Panc1 (cell line): ENCODE data around the gene UBE2E1. TPM values are rescaled to one million over a fixed set of nuclear protein-coding genes. Genes with fewer than 3 reads are reported as not detected.

Experiments
- ATAC-seq: fragments of 200-7000 bp; cut with Tn5 transposase; 2 replicates; pipeline ENCODE4 v1.9.1; 2020; ENCODE audit warnings: mild to moderate bottlenecking, moderate library complexity
- BruUV-seq: library from RNA; stranded (reverse); fragments of 400-500 nt; replicated peaks from 2 replicates; lab custom pipeline; 2021; lab: Mats Ljungman, UMichigan
- CTCF ChIA-PET: fragments of 300-600 bp; sonication (Branson Sonifier 250); formaldehyde crosslinking; loops from one replicate; lab custom pipeline; 2022; ENCODE audit warnings: antibody characterized with exemption; lab: Charles Lee
- POLR2A ChIA-PET: fragments of 300-600 bp; sonication (Branson Sonifier 250); formaldehyde crosslinking; loops from one replicate; lab custom pipeline; 2022; ENCODE audit warnings: antibody characterized with exemption; lab: Charles Lee
- DNase-seq: peaks from one replicate; pipeline ENCODE4 v3.0.0-alpha.2; 2010; ENCODE audit warnings: low read depth, low spot score
- H3K27ac ChIP-seq: 2 replicates; pipeline ENCODE4 v1.5.1; 2011; ENCODE audit warnings: mild to moderate bottlenecking, low read length, inconsistent platforms
- H3K27me3 ChIP-seq: fragments of 200-500 bp; sonication (Bioruptor generic); 2 replicates; pipeline ENCODE4 v1.6.0; 2014; ENCODE audit warnings: low read length, inconsistent platforms; ENCODE audit not compliant: control insufficient read depth, insufficient read depth
- H3K36me3 ChIP-seq: fragments of 200-500 bp; sonication (Bioruptor generic); 2 replicates; pipeline ENCODE4 v1.5.1; 2014; ENCODE audit warnings: inconsistent platforms, mild to moderate bottlenecking, low read length, moderate library complexity; ENCODE audit not compliant: control insufficient read depth, insufficient read depth
- H3K4me1 ChIP-seq: 2 replicates; pipeline ENCODE4 v1.5.1; 2011; ENCODE audit warnings: inconsistent platforms, mild to moderate bottlenecking, low read length, moderate library complexity; ENCODE audit not compliant: control insufficient read depth, insufficient read depth
- H3K4me3 ChIP-seq, 2 experiments: 2 replicates each; pipeline ENCODE4 v1.5.1; 2011 to 2012; ENCODE audit warnings: low read depth in 2 of 2, low read length in 2 of 2, mild to moderate bottlenecking in 2 of 2, inconsistent platforms in 1 of 2, moderate library complexity in 1 of 2
- H3K9me3 ChIP-seq: fragments of 200-500 bp; sonication (Bioruptor generic); 2 replicates; pipeline ENCODE4 v1.5.1; 2014; ENCODE audit warnings: low read depth, mild to moderate bottlenecking, inconsistent platforms, low read length, moderate library complexity; ENCODE audit not compliant: control insufficient read depth, insufficient read depth
- CTCF ChIP-seq: fragments of 450-650 bp; IDR thresholded peaks from 2 replicates; pipeline ENCODE4 v1.5.1; 2017; ENCODE audit warnings: mild to moderate bottlenecking
- POLR2AphosphoS5 ChIP-seq: IDR thresholded peaks from 2 replicates; pipeline ENCODE4 v1.6.1; 2012; ENCODE audit warnings: mild to moderate bottlenecking, low read depth, low read length, moderate library complexity
- REST ChIP-seq, 2 experiments: IDR thresholded peaks; 2 replicates each; pipeline ENCODE4 v1.6.1; 2011 to 2012; ENCODE audit warnings: low read depth in 2 of 2, control low read depth in 1 of 2, low read length in 1 of 2, mild to moderate bottlenecking in 1 of 2, moderate library complexity in 1 of 2; ENCODE audit not compliant: insufficient read depth in 1 of 2
- SIN3A ChIP-seq: IDR thresholded peaks from 2 replicates; pipeline ENCODE4 v1.6.1; 2012; ENCODE audit warnings: low read depth, mild to moderate bottlenecking, low read length, moderate library complexity, borderline replicate concordance; ENCODE audit not compliant: insufficient read depth
- TCF7L2 ChIP-seq: IDR thresholded peaks from 2 replicates; pipeline ENCODE4 v1.6.1; 2011; ENCODE audit warnings: mild to moderate bottlenecking, low read depth, low read length, inconsistent platforms
- in situ Hi-C: cut with HindIII; loops from 2 replicates; pipeline ENCODE4 v1.10.0; 2016; ENCODE audit warnings: low sequenced_read_pairs, low pct_unique_long_range_greater_than_20kb
- intact Hi-C: fragments of 100-400 bp; cut with micrococcal nuclease; formaldehyde crosslinking; loops from one replicate; pipeline ENCODE4 v1.10.0; 2022; ENCODE audit not compliant: unreplicated experiment
- total RNA-seq: library from RNA; stranded (reverse); gene quantifications from one replicate; pipeline ENCODE4 v1.2.1, GENCODE V29; 2021; ENCODE audit not compliant: unreplicated experiment

UBE2E1 gene
- total RNA-seq, 1 experiment from 2014 or later: 127 TPM

GRCh38 chr3:23874359-23875112 is 68.8 kb downstream of the UBE2E1 start:
- POLR2A ChIA-PET: no interaction called here
- no TSS peak for BruUV-seq
- peak; percentile 45 for ATAC-seq
- CTCF ChIA-PET: no interaction called here
- intact Hi-C loops: no loop called here
- Histone ChIP-seq H3K36me3 (no peaks in the 10 kb centered on the region), H3K4me3 (no peak overlapping the region), H3K27ac (no peak overlapping the region), H3K4me1 (0 out of 2 replicates have a peak, but pooled peaks cover 6% of the 10 kb centered on the region), H3K27me3 (no peaks in the 10 kb centered on the region), H3K9me3 (no peaks in the 10 kb centered on the region)
- in situ Hi-C loops: no loop called here
- TF ChIP-seq SIN3A (no peak), REST (IDR thresholded peaks at IDR 0.05; ENCODE audit: insufficient read depth in 1 of 2, low read depth in 2 of 2, low read length in 1 of 2) (no peak), POLR2AphosphoS5 (no peak), CTCF (no peak), TCF7L2 (no peak)
- no peak for DNase-seq

GRCh38 chr3:23875113-23875725 is 69.5 kb downstream of the UBE2E1 start:
- BruUV-seq: no TSS peak
- ATAC-seq (no peak), DNase-seq (no peak)
- Histone ChIP-seq H3K27me3 (no peaks in the 10 kb centered on the region), H3K27ac (no peak overlapping the region), H3K36me3 (no peaks in the 10 kb centered on the region), H3K9me3 (no peaks in the 10 kb centered on the region), H3K4me3 (no peak overlapping the region), H3K4me1 (0 out of 2 replicates have a peak, but pooled peaks cover 6% of the 10 kb centered on the region)
- intact Hi-C loops: no loop called here
- in situ Hi-C loops: no loop called here
- POLR2A ChIA-PET: no interaction called here
- TF ChIP-seq TCF7L2 (no peak), POLR2AphosphoS5 (no peak), CTCF (no peak), SIN3A (no peak), REST (IDR thresholded peaks at IDR 0.05; ENCODE audit: insufficient read depth in 1 of 2, low read depth in 2 of 2, low read length in 1 of 2) (no peak)
- CTCF ChIA-PET: no interaction called here
